ENCODE data around the gene NME3.

DNA sequence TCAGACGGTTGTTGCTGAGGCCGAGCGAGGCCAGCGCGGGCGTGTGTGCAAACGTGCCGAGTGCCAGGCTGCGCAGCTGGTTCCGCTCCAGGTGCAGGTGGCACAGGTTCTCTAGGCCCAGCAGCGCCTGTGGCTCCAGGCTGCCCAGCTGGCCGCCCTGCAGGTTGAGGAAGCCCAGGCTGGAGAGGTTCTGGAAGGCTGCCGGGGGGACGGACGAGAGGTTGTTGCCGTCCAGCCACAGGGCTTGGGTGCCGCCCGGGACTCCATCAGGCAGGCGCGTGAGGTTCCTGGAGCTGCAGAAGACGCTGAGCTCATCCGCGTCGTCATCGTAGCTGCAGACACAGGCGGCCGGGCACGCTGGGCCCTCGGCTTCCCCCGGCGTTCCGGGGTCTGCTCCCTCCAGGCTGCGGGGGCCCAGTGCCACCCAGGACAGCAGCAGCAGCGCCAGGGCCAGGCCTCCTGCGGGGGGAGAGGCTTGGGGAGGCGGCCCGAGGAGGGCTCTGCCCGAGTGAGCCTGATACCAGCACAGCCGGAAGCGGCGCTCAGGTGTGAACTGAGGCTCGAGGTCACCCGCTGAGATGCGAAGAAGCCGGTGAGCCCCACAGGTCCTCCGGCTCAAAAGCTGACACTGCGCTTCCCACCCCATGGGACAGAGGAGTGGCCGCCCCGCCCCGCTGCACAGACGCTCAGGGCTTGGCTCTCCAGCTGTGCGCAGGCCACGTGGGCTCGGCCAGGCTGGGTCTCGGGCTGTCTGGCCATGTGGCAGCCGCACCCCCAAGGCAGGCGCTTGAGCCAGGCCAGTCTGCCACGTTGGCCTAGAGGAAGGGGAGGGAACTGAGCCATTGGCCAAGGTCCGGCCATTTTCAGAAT is 20.8 kb upstream of the NME3 start:
- no peak for TF ChIP-seq EP300 (IDR thresholded peaks at IDR 0.05; ENCODE audit: borderline replicate concordance in 1 of 2, control insufficient read depth in 1 of 2, low read depth in 2 of 2, low read length in 2 of 2)
- TF ChIP-seq, protein P1, sequence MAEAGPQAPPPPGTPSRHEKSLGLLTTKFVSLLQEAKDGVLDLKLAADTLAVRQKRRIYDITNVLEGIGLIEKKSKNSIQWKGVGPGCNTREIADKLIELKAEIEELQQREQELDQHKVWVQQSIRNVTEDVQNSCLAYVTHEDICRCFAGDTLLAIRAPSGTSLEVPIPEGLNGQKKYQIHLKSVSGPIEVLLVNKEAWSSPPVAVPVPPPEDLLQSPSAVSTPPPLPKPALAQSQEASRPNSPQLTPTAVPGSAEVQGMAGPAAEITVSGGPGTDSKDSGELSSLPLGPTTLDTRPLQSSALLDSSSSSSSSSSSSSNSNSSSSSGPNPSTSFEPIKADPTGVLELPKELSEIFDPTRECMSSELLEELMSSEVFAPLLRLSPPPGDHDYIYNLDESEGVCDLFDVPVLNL (IDR thresholded peaks at IDR 0.05; ENCODE audit: low read depth, low read length): no peak
- TF ChIP-seq RBBP5 (conservative IDR thresholded peaks at IDR 0.05): no peak
- no peak for TF ChIP-seq MYC (IDR thresholded peaks at IDR 0.05; ENCODE audit: insufficient read depth, insufficient read length, insufficient replicate concordance, low read length, severe bottlenecking)
- TF ChIP-seq POLR2AphosphoS5 (IDR thresholded peaks at IDR 0.05; ENCODE audit: low read length): no peak
- TF ChIP-seq CREB1 (IDR thresholded peaks at IDR 0.05; ENCODE audit: low read depth): no peak
- TF ChIP-seq JUNB (IDR thresholded peaks at IDR 0.05): no peak

Data from GM12878 (cell line).